ENCODE results near the gene CELA2B.

DNA sequence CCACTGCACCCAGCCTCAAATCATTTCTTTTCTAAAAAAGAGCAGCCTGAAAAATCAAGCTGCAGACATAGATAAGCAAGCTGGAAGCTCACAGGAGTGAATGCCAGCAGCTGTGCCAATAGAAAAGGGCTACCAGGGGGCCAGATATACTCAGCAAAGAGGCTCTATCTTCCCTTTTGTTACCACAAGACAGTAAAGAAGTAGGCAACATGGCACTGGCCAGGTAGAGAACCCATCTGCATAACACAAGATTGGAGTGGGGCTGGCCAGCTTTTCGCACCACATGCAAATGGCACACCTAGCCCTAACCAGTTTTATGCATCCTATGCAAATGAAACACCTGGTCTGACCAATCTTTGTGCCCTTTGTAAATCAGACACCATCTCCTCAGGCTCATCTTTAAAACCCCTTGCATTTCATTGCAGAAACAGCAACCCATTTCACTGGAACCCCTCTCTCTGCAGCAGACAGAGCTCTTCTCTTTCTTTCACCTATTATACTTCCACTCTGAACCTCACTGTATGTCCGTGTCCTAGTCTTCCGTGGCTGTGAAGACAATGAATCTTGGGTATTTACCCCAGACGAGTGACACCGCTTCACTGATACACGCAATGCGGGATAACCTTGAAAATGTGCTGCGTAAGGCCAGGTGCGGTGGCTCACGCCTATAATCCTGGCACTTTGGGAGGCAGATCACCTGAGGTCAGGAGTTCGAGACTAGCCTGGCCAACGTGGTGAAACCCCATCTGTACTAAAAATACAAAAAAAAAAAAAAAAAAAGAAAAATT is 33.0 kb downstream of the CELA2B start:
- no peak for TF ChIP-seq POLR2A (IDR thresholded peaks at IDR 0.05)
- TF ChIP-seq, protein P1, sequence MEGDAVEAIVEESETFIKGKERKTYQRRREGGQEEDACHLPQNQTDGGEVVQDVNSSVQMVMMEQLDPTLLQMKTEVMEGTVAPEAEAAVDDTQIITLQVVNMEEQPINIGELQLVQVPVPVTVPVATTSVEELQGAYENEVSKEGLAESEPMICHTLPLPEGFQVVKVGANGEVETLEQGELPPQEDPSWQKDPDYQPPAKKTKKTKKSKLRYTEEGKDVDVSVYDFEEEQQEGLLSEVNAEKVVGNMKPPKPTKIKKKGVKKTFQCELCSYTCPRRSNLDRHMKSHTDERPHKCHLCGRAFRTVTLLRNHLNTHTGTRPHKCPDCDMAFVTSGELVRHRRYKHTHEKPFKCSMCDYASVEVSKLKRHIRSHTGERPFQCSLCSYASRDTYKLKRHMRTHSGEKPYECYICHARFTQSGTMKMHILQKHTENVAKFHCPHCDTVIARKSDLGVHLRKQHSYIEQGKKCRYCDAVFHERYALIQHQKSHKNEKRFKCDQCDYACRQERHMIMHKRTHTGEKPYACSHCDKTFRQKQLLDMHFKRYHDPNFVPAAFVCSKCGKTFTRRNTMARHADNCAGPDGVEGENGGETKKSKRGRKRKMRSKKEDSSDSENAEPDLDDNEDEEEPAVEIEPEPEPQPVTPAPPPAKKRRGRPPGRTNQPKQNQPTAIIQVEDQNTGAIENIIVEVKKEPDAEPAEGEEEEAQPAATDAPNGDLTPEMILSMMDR (IDR thresholded peaks at IDR 0.05): no peak
